CD4-positive, CD25-positive, alpha-beta regulatory T cell (primary cell): ENCODE measurements around the gene SART3. TPM values are rescaled to one million over a fixed set of nuclear protein-coding genes. Genes with fewer than 3 reads are reported as not detected.

Experiments
- ATAC-seq, 2 donors: fragments of 150-1000 bp; cut with Tn5 transposase; one replicate each; pipeline ENCODE4 v1.10.0; 2021; ENCODE audit warnings: low read depth in 2 of 2, moderate number of reproducible peaks in 2 of 2, moderate library complexity in 1 of 2
- DNase-seq, 3 donors: peaks; one replicate each; pipeline versions ENCODE4 v3.0.0 to v3.0.0-alpha.2; 2012 to 2022; ENCODE audit warnings: mixed read lengths in 1 of 3
- H3K27ac ChIP-seq: one replicate; pipeline ENCODE4 v1.7.0; 2013; ENCODE audit warnings: mild to moderate bottlenecking, low read length; ENCODE audit not compliant: insufficient read depth, poor library complexity, severe bottlenecking
- H3K27me3 ChIP-seq: one replicate; pipeline ENCODE4 v1.7.0; 2013; ENCODE audit warnings: low read length; ENCODE audit not compliant: control insufficient read depth, insufficient read depth
- H3K36me3 ChIP-seq: one replicate; pipeline ENCODE4 v1.7.0; 2013; ENCODE audit warnings: mild to moderate bottlenecking, low read length, moderate library complexity; ENCODE audit not compliant: control insufficient read depth, insufficient read depth
- H3K4me1 ChIP-seq: 2 replicates; pipeline ENCODE4 v1.7.0; 2013; ENCODE audit warnings: mild to moderate bottlenecking, low read length; ENCODE audit not compliant: insufficient read depth, control insufficient read depth, poor library complexity, severe bottlenecking
- H3K4me3 ChIP-seq: one replicate; pipeline ENCODE4 v1.7.0; 2013; ENCODE audit warnings: low read depth, mild to moderate bottlenecking, low read length, moderate library complexity
- H3K9me3 ChIP-seq, 2 experiments: 1 replicate in 1 of 2; 2 replicates in 1 of 2; pipeline ENCODE4 v1.7.0; 2013; ENCODE audit warnings: low read length in 2 of 2, mild to moderate bottlenecking in 1 of 2, moderate library complexity in 1 of 2; ENCODE audit not compliant: control insufficient read depth in 2 of 2
- H3K27ac Mint-ChIP-seq, 3 donors: one replicate each; pipeline ENCODE4 v1.8.0; 2020 to 2022; ENCODE audit warnings: mild to moderate bottlenecking in 3 of 3, mixed read lengths in 3 of 3, moderate library complexity in 2 of 3
- H3K27me3 Mint-ChIP-seq: one replicate; pipeline ENCODE4 v1.8.0; 2022; ENCODE audit warnings: mild to moderate bottlenecking, mixed read lengths
- H3K36me3 Mint-ChIP-seq: one replicate; pipeline ENCODE4 v1.8.0; 2020; ENCODE audit warnings: mixed read lengths
- H3K4me1 Mint-ChIP-seq, 4 donors: one replicate each; pipeline ENCODE4 v1.8.0; 2020 to 2022; ENCODE audit warnings: mixed read lengths in 4 of 4, mild to moderate bottlenecking in 1 of 4
- H3K4me3 Mint-ChIP-seq, 4 donors: one replicate each; pipeline ENCODE4 v1.8.0; 2020 to 2022; ENCODE audit warnings: mild to moderate bottlenecking in 4 of 4, mixed read lengths in 4 of 4, moderate library complexity in 3 of 4
- H3K9me3 Mint-ChIP-seq, 7 donors: one replicate each; pipeline ENCODE4 v1.8.0; 2020 to 2022; ENCODE audit warnings: mixed read lengths in 7 of 7, mild to moderate bottlenecking in 3 of 7, moderate library complexity in 2 of 7
- polyA plus RNA-seq, 4 donors: library from polyadenylated mRNA; unstranded; fragments of 300-500 nt; fragmentation: Illumina TruSeq; gene quantifications; one replicate each; pipeline ENCODE4 v1.2.3, GENCODE V29; 2021
- total RNA-seq: library from RNA; stranded (reverse); gene quantifications from one replicate; pipeline ENCODE4 v1.2.3, GENCODE V29; 2022

Gene SART3
- total and polyA plus RNA-seq, 5 donors from 2014 or later = 25.3 to 107 (median 32.6) TPM

GRCh38 chr12:108586306-108586705 lies 25.3 kb upstream of the SART3 start:
- H3K36me3 Mint-ChIP-seq = no peaks in the 10 kb centered on the region
- Histone ChIP-seq H3K27ac (no peak overlapping the region), H3K9me3 (no peaks in the 10 kb centered on the region), H3K4me1 (no peaks in the 10 kb centered on the region), H3K27me3 (no peaks in the 10 kb centered on the region), H3K36me3 (no peaks in the 10 kb centered on the region), H3K4me3 (no peak overlapping the region)
- no peaks in the 10 kb centered on the region for H3K4me1 Mint-ChIP-seq
- no peak overlapping the region for H3K4me3 Mint-ChIP-seq
- no peak overlapping the region for H3K27ac Mint-ChIP-seq
- peaks cover 11% of the 10 kb centered on the region for H3K27me3 Mint-ChIP-seq
- DNase-seq = no peak
- peaks cover 0 to 1% (median 0%) of the 10 kb centered on the region in 7 donors for H3K9me3 Mint-ChIP-seq
- ATAC-seq = no peak

GRCh38 chr12:108585864-108586263 lies 24.9 kb upstream of the SART3 start:
- peaks cover 11% of the 10 kb centered on the region for H3K27me3 Mint-ChIP-seq
- no peaks in the 10 kb centered on the region for H3K4me1 ChIP-seq
- H3K27ac ChIP-seq = no peak overlapping the region
- ATAC-seq = no peak
- no peaks in the 10 kb centered on the region for H3K9me3 ChIP-seq
- peaks cover 0 to 1% (median 0%) of the 10 kb centered on the region in 7 donors for H3K9me3 Mint-ChIP-seq
- H3K4me3 Mint-ChIP-seq = no peak overlapping the region
- no peaks in the 10 kb centered on the region for H3K27me3 ChIP-seq
- no peaks in the 10 kb centered on the region for H3K36me3 ChIP-seq
- H3K27ac Mint-ChIP-seq = no peak overlapping the region
- H3K4me1 Mint-ChIP-seq = no peaks in the 10 kb centered on the region
- H3K36me3 Mint-ChIP-seq = no peaks in the 10 kb centered on the region
- DNase-seq = no peak
- H3K4me3 ChIP-seq = no peak overlapping the region

- no peak for DNase-seq
Observed at GRCh38 chr12:108584456-108585065, 23.6 kb upstream of the SART3 start.

DNA sequence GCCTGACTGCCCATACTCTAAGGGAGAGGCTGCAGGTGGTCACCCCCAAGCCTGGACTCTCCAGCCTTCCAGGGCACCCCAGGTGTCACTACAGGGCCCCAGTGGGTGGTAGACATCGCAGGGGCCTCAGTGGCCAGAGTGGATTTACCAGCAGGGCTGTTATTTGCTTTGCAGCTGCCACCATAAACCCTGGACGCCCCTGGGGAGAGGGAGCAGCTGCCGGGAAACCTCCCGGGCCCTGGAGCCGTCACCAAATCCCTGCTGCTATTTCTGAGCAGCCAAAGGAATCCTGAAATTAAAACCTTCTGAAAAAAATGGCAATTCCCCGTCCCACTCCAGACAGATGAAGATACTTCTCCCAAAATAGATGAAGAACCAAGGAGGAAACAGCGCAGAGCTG lies 23.0 kb upstream of the SART3 start:
- H3K4me1 Mint-ChIP-seq = no peaks in the 10 kb centered on the region
- no peak for DNase-seq
- Histone ChIP-seq H3K4me3 (no peak overlapping the region), H3K27me3 (no peaks in the 10 kb centered on the region), H3K36me3 (no peaks in the 10 kb centered on the region), H3K4me1 (no peaks in the 10 kb centered on the region), H3K9me3 (no peaks in the 10 kb centered on the region), H3K27ac (no peak overlapping the region)
- H3K27me3 Mint-ChIP-seq = peaks cover 11% of the 10 kb centered on the region
- H3K27ac Mint-ChIP-seq = no peak overlapping the region
- peak overlapping the region in 1 of 4 donors; percentile 51 for H3K4me3 Mint-ChIP-seq
- H3K36me3 Mint-ChIP-seq = no peaks in the 10 kb centered on the region
- peaks cover 0 to 1% (median 0%) of the 10 kb centered on the region in 7 donors for H3K9me3 Mint-ChIP-seq
- no peak for ATAC-seq

More at GRCh38 chr12:108584456-108585065, 23.6 kb upstream of the SART3 start:
- H3K27me3 ChIP-seq = no peaks in the 10 kb centered on the region
- Mint-ChIP-seq H3K9me3 (peaks cover 0 to 1% (median 0%) of the 10 kb centered on the region in 7 donors), H3K36me3 (no peaks in the 10 kb centered on the region), H3K27me3 (peaks cover 11% of the 10 kb centered on the region), H3K4me1 (no peaks in the 10 kb centered on the region), H3K4me3 (peak overlapping the region in 1 of 4 donors; percentile 51), H3K27ac (no peak overlapping the region)
- H3K36me3 ChIP-seq = no peaks in the 10 kb centered on the region
- no peaks in the 10 kb centered on the region for H3K9me3 ChIP-seq
- no peak overlapping the region for H3K27ac ChIP-seq
- H3K4me1 ChIP-seq = no peaks in the 10 kb centered on the region
- no peak for ATAC-seq
- H3K4me3 ChIP-seq = no peak overlapping the region

- Mint-ChIP-seq H3K4me3 (peak overlapping the region in 1 of 4 donors; percentile 52), H3K36me3 (no peaks in the 10 kb centered on the region), H3K27ac (no peak overlapping the region), H3K4me1 (no peaks in the 10 kb centered on the region), H3K27me3 (peaks cover 11% of the 10 kb centered on the region), H3K9me3 (peaks cover 0 to 3% (median 0%) of the 10 kb centered on the region in 7 donors)
- DNase-seq (no peak), ATAC-seq (no peak)
- Histone ChIP-seq H3K36me3 (no peaks in the 10 kb centered on the region), H3K27ac (no peak overlapping the region), H3K9me3 (no peaks in the 10 kb centered on the region), H3K4me3 (no peak overlapping the region), H3K4me1 (no peaks in the 10 kb centered on the region), H3K27me3 (no peaks in the 10 kb centered on the region)
Observed at GRCh38 chr12:108582978-108583770, 22.2 kb upstream of the SART3 start.

GRCh38 chr12:108582509-108582908 lies 21.5 kb upstream of the SART3 start:
- Mint-ChIP-seq H3K27ac (peak overlapping the region in 1 of 3 donors; percentile 47), H3K4me3 (no peak overlapping the region), H3K36me3 (no peaks in the 10 kb centered on the region), H3K27me3 (peaks cover 11% of the 10 kb centered on the region), H3K4me1 (peaks cover 0 to 2% (median 0%) of the 10 kb centered on the region in 4 donors), H3K9me3 (peaks cover 0 to 3% (median 0%) of the 10 kb centered on the region in 7 donors)
- ATAC-seq (no peak), DNase-seq (no peak)
- Histone ChIP-seq H3K9me3 (no peaks in the 10 kb centered on the region), H3K4me3 (no peak overlapping the region), H3K27ac (no peak overlapping the region), H3K4me1 (no peaks in the 10 kb centered on the region), H3K36me3 (no peaks in the 10 kb centered on the region), H3K27me3 (no peaks in the 10 kb centered on the region)

DNA sequence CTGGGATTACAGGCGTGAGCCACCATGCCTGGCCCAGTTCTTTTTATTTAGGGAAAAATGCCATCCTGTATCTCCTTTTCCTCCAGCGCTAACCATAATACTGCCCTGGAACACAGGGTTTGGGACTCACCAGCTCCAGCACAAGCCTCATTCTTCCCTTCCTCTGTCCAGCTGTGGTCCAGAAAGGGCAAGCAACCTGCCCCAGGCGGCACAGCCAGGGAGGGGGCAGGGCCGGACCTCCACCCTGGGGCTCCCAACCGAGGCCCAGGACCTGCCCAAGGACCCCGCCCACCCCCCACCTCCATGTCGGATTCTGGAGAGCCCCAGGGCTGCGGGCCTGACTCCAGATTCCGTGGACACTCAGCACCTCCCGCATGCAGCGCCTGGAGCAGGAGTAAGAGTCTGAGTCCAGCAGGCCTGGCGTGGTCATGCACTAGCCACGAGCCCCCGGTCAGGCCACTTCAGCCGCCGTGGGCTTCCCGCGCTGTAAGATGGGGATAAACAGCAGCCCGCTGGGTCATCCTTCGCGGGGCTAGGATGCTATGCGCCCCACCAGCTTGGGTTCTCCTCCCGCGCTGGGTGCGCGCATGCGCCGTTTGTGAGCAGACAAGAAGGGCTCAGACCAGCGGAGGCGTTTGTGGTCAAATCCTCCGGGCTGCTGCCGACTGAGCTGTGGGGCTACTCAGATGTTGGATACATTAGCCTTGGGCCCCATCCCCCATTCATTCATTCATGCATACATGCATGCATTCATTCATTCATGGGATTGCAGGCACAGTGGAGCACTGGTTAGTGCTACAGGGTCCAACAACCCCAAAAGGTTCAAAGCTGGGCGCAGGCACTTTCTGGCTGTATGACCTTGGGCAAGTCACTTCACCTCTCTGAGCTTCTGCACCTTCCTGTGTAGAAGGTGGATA lies 20.6 kb upstream of the SART3 start:
- ATAC-seq (no peak), DNase-seq (no peak)
- Mint-ChIP-seq H3K9me3 (peaks cover 0 to 3% (median 0%) of the 10 kb centered on the region in 7 donors), H3K27me3 (peaks cover 11% of the 10 kb centered on the region), H3K27ac (peak overlapping the region in 1 of 3 donors; percentile 47), H3K36me3 (no peaks in the 10 kb centered on the region), H3K4me3 (no peak overlapping the region), H3K4me1 (peaks cover 0 to 4% (median 0%) of the 10 kb centered on the region in 4 donors)
- no peaks in the 10 kb centered on the region for H3K4me1 ChIP-seq
- H3K9me3 ChIP-seq = no peaks in the 10 kb centered on the region
- H3K27me3 ChIP-seq = no peaks in the 10 kb centered on the region
- H3K4me3 ChIP-seq = no peak overlapping the region
- no peaks in the 10 kb centered on the region for H3K36me3 ChIP-seq
- H3K27ac ChIP-seq = no peak overlapping the region
